ENCODE results near the gene ARPC5L.
"Not testable (repeated sequence)": the region's sequence is repeated elsewhere in the genome, so short reads cannot be mapped to it uniquely, and the experiment has no call there.

Gene ARPC5L

GRCh38 chr9:124841075-124841821 lies 20.7 kb upstream of the ARPC5L start:
- no peak for DNase-seq (ENCODE audit: low read depth)

- DNase-seq (ENCODE audit: low read depth), result no peak
These were observed 18.4 kb upstream of the ARPC5L start for GRCh38 chr9:124843456-124844034.

- no peak for DNase-seq (ENCODE audit: low read depth)
These were observed 17.6 kb upstream of the ARPC5L start for GRCh38 chr9:124844291-124844690.

- not testable (repeated sequence) for DNase-seq (ENCODE audit: low read depth)
These were observed 15.5 kb upstream of the ARPC5L start for GRCh38 chr9:124846467-124846866.

- no peak for DNase-seq (ENCODE audit: low read depth)
These were observed 15.0 kb upstream of the ARPC5L start for GRCh38 chr9:124846969-124847368.

GRCh38 chr9:124849801-124850200 lies 12.1 kb upstream of the ARPC5L start:
- DNase-seq (ENCODE audit: low read depth), result no peak

- DNase-seq (ENCODE audit: low read depth), result no peak
These were observed 9.7 kb upstream of the ARPC5L start for GRCh38 chr9:124852121-124852828.

GRCh38 chr9:124852829-124853531 lies 8.9 kb upstream of the ARPC5L start, which contains the start of gene WDR38:
TSS of gene WDR38 (plus strand) at chr9:124853460. CDS start at chr9:124853532, 72 bp downstream.
- peak; percentile 74 for DNase-seq (ENCODE audit: low read depth)

- DNase-seq (ENCODE audit: low read depth), result no peak
These were observed 8.3 kb upstream of the ARPC5L start for GRCh38 chr9:124853605-124854143.

GRCh38 chr9:124854161-124854560 lies 7.8 kb upstream of the ARPC5L start:
- no peak for DNase-seq (ENCODE audit: low read depth)

GRCh38 chr9:124854822-124855221 lies 7.1 kb upstream of the ARPC5L start:
- no peak for DNase-seq (ENCODE audit: low read depth)

- DNase-seq (ENCODE audit: low read depth), result no peak
These were observed 6.4 kb upstream of the ARPC5L start for GRCh38 chr9:124855566-124855943.

GRCh38 chr9:124855944-124856765 lies 5.8 kb upstream of the ARPC5L start:
- DNase-seq (ENCODE audit: low read depth), result no peak

GRCh38 chr9:124857533-124858162 lies 4.3 kb upstream of the ARPC5L start:
- no peak for DNase-seq (ENCODE audit: low read depth)

GRCh38 chr9:124858330-124859046 lies 3.4 kb upstream of the ARPC5L start:
- no peak for DNase-seq (ENCODE audit: low read depth)

GRCh38 chr9:124859803-124860581 lies 1.9 kb upstream of the ARPC5L start:
- DNase-seq (ENCODE audit: low read depth), result no peak

GRCh38 chr9:124860582-124861341 lies 1.2 kb upstream of the ARPC5L start:
- DNase-seq (ENCODE audit: low read depth), result no peak

- no peak for DNase-seq (ENCODE audit: low read depth)
These were observed 1.5 kb downstream of the ARPC5L start for GRCh38 chr9:124863371-124863871.

Data from activated T-helper 9 cell treated with anti-CD3 and anti-CD28 coated beads, Interleukin-2, amount 50 U/mL, for 16 hours (primary cell).